IPS-NIHi11 (cell line): ENCODE measurements around the gene AMY2A.
"Not testable (repeated sequence)": the region's sequence is repeated elsewhere in the genome, so short reads cannot be mapped to it uniquely, and the experiment has no call there.

Experiments
- DNase-seq: peaks from one replicate; pipeline ENCODE4 v3.0.0; 2012; ENCODE audit warnings: mixed read lengths, low spot score

AMY2A gene

DNA sequence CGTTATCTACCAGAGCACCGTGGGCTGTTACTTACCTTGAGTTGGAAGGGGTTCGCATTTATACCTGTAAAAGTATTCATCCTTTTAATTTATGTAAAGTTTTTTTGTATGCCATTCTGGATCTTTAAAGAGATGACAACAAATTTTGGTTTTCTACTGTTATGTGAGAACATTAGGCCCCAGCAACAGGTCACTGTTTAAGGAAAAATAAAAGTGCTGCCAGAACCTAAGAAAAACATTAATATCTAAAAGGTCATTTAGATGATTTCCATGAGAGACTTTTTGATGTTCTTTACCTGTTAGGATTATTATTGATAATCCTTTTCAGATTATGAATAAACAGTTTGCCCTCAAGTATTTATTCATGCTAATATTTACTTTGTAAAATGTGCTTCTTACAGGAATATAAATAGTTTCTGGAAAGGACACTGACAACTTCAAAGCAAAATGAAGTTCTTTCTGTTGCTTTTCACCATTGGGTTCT, at the start of gene AMY2A:
Gene AMY2A (plus strand): TSS at position 434 of the 484 bp plus-strand sequence. CDS start 14 bp downstream, at position 448.
- not testable (repeated sequence) for DNase-seq

GRCh38 chr1:103569493-103569892, 47.7 kb upstream of the AMY2A start:
- DNase-seq: no peak

DNA sequence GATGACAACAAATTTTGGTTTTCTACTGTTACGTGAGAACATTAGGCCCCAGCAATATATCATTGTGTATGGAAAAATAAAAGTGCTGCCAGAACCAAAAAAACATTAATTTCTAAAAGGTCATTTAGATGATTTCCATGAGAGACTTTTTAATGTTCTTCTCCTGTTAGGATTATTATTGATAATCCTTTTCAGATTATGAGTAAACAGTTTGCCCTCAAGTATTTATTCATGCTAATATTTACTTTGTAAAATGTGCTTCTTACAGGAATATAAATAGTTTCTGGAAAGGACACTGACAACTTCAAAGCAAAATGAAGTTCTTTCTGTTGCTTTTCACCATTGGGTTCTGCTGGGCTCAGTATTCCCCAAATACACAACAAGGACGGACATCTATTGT, 45.9 kb upstream of the AMY2A start, which contains the start of gene AMY2B:
Gene AMY2B (plus strand): TSS at position 301 of the 400 bp plus-strand sequence. CDS start 14 bp downstream, at position 315.
- DNase-seq: not testable (repeated sequence)

- DNase-seq: no peak
Measured at GRCh38 chr1:103576065-103576464, 41.2 kb upstream of the AMY2A start.

DNA sequence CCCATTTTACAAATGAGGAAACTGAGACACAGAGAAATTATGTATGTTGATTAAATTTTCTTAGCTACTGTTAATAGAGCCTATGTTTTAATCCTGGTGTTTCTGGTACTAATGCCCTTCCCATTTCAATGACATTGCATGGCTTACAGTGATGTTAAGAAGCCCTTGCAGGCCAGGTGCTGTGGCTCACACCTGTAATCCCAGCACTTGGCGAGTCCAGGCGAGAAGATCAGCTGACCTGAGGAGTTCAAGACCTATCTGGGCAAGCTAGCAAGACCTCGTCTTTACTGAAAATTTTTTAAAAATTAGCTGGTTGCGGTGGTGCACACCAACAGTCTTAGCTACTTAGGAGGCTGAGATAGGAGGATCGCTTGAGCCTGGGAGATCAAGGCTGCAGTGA, 40.4 kb upstream of the AMY2A start:
- DNase-seq: not testable (repeated sequence)

GRCh38 chr1:103582464-103582863, 34.8 kb upstream of the AMY2A start:
- DNase-seq: no peak

- DNase-seq: no peak
Measured at GRCh38 chr1:103583887-103584286, 33.3 kb upstream of the AMY2A start.

- DNase-seq: no peak
Measured at GRCh38 chr1:103584537-103584936, 32.7 kb upstream of the AMY2A start.

GRCh38 chr1:103602740-103603139, 14.5 kb upstream of the AMY2A start:
- DNase-seq: not testable (repeated sequence)

DNA sequence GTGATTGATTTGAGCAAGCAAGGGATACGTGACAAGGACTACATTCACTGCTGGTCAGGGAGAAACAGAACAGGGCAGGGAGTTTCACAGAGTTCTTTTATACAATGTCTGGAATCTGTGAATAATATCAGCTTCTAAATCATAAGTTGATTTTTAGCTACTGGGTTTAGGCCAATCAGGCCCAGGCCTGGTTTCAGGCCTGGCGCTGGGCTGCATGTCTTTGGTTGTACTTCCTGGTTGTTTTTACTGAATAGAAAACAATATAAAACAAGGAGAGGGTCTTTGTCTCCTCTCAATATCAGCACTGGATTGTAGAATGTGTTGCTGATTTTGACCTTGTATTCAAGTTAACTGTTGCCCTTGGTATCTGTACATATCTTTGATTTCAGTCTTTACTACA, 865 bp upstream of the AMY2A start:
- DNase-seq: no peak

DNA sequence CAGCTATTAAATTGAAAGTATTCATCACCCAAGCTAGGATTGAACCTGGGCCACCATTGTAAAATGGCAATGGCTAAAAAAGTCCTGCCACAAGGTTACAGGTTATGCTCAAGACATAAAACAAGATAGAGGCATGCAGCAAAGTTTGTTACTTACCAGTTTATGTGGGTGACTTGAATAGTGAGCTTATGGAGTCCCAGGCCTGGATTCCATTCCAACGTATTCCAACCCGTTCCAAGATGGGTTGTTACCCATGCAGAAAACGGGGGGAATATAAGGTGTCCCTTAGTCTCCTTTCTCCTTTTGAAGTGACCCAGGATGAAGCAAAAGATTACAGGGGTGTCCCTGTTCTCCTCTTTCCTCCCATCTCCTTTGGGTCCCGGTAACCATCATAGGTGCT, 10.2 kb downstream of the AMY2A start:
- DNase-seq: not testable (repeated sequence)

- not testable (repeated sequence) for DNase-seq
Measured at GRCh38 chr1:103641194-103641593, 24.0 kb downstream of the AMY2A start.

DNA sequence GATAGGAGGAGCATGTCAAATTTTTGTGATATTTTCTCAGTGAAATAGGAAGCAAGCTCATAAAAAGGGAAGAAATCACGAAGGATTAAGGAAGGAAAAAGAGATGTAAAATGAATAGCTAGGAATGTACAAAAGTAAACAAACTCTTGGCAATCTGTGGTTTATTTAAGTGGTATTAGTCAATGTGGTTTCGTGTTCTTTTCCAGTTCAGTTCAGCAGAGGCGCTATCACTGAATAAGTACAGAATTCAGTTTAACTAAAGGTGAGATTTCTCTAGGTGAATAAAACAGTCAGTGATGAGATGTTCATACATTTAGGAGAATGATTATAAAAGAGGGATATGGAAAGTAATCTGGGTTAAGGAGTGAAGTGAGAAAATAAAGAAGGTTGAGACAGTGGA, 26.7 kb downstream of the AMY2A start:
- not testable (repeated sequence) for DNase-seq

GRCh38 chr1:103650305-103650704, 33.1 kb downstream of the AMY2A start:
- not testable (repeated sequence) for DNase-seq

- DNase-seq: not testable (repeated sequence)
Measured at GRCh38 chr1:103650889-103651288, 33.7 kb downstream of the AMY2A start.

DNA sequence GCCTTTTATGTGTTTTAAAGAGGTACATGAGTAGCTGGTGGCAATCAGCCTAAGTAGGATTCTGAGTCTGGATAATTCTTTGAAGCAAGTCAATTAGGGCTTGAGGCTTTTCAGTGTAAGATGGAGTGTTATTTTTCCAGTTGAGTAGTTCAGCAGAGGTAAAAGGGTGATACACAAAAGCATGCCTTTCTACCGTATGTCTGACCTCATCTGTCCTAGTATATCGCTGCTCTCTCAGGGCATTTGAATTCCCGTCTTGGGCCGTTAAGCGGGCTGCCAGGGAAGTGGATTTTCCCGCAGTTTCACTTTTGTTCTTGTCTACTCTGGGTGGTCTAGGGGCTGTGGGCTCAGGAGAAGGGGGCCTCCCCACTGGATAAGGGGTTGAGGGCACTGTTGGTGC, 36.9 kb downstream of the AMY2A start:
- DNase-seq: not testable (repeated sequence)

DNA sequence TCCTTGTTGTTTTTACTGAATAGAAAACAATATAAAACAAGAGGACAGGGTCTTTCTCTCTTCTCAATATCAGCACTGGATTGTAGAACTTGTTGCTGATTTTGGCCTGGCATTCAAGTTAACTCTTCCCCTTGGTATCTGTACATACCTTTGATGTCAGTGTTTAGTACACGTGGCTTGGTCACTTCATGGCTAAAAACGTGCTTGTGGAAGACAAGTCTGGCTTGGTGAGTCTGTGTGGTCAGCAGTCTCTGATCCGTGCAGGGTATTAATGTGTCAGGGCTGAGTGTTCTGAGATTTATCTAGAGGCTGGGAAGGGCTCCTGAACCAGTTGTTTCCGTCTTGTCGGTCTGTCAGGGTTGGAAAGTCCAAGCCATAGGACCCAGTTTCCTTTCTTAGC, 38.2 kb downstream of the AMY2A start, which contains the start of gene AMY1A:
Gene AMY1A (plus strand): TSS at position 301 of the 400 bp plus-strand sequence. CDS start 571 bp downstream, outside the sequence.
- DNase-seq: not testable (repeated sequence)
